Neuronal stem cell (in vitro differentiated cells): ENCODE results near the gene MID1IP1.

Experiments used
- DNase-seq: peaks from one replicate; pipeline ENCODE4 v3.0.0-alpha.2; 2013; ENCODE audit warnings: low spot score
- H2AFZ ChIP-seq: one replicate; pipeline ENCODE4 v1.6.1; 2013; ENCODE audit warnings: mild to moderate bottlenecking, low read length, inconsistent platforms
- H2AK5ac ChIP-seq: 2 replicates; pipeline ENCODE4 v1.6.1; 2013; ENCODE audit warnings: low read depth, mild to moderate bottlenecking, inconsistent platforms, low read length, moderate library complexity, mixed read lengths
- H2BK120ac ChIP-seq: 2 replicates; pipeline ENCODE4 v1.6.1; 2013; ENCODE audit warnings: low read depth, mild to moderate bottlenecking, inconsistent platforms, low read length, moderate library complexity, mixed read lengths
- H2BK12ac ChIP-seq: one replicate; pipeline ENCODE4 v1.6.1; 2013; ENCODE audit warnings: low read length, inconsistent platforms
- H2BK15ac ChIP-seq: 2 replicates; pipeline ENCODE4 v1.6.1; 2013; ENCODE audit warnings: mild to moderate bottlenecking, low read length, inconsistent platforms, mixed read lengths
- H2BK5ac ChIP-seq: one replicate; pipeline ENCODE4 v1.6.1; 2013; ENCODE audit warnings: inconsistent platforms, mild to moderate bottlenecking, low read length, moderate library complexity
- H3K14ac ChIP-seq: one replicate; pipeline ENCODE4 v1.6.1; 2013; ENCODE audit warnings: low read length, inconsistent platforms
- H3K18ac ChIP-seq: 2 replicates; pipeline ENCODE4 v1.6.1; 2013; ENCODE audit warnings: low read length, inconsistent platforms
- H3K23ac ChIP-seq: 2 replicates; pipeline ENCODE4 v1.6.1; 2013; ENCODE audit warnings: low read depth, mild to moderate bottlenecking, mixed read lengths, low read length, inconsistent platforms; ENCODE audit not compliant: poor library complexity
- H3K27ac ChIP-seq: replicated peaks from 3 replicates; pipeline ENCODE4 v1.5.1; 2013; ENCODE audit warnings: low read length, inconsistent platforms
- H3K27me3 ChIP-seq, 3 experiments: 2 replicates each; pipeline ENCODE4 v1.6.1; 2013; ENCODE audit warnings: low read length in 3 of 3, mild to moderate bottlenecking in 2 of 3, inconsistent platforms in 1 of 3, low read depth in 1 of 3, mixed read lengths in 1 of 3, moderate library complexity in 1 of 3; ENCODE audit not compliant: control insufficient read depth in 3 of 3, insufficient read depth in 3 of 3
- H3K36me3 ChIP-seq, 2 donors: replicated peaks in 1 of 2; 2 replicates each; pipeline ENCODE4 v1.6.1; 2013; ENCODE audit warnings: low read length in 2 of 2; ENCODE audit not compliant: control insufficient read depth in 2 of 2, insufficient read depth in 2 of 2
- H3K4ac ChIP-seq: 2 replicates; pipeline ENCODE4 v1.6.1; 2013; ENCODE audit warnings: inconsistent platforms, mild to moderate bottlenecking, low read length, moderate library complexity
- H3K4me1 ChIP-seq, 2 donors: 1 replicate in 1 of 2; 2 replicates in 1 of 2; pipeline ENCODE4 v1.6.1; 2013; ENCODE audit warnings: low read length in 2 of 2, low read depth in 1 of 2; ENCODE audit not compliant: control insufficient read depth in 2 of 2, insufficient read depth in 1 of 2
- H3K4me2 ChIP-seq: one replicate; pipeline ENCODE4 v1.6.1; 2013; ENCODE audit warnings: mild to moderate bottlenecking, low read length, inconsistent platforms; ENCODE audit not compliant: insufficient read depth, poor library complexity, severe bottlenecking
- H3K4me3 ChIP-seq, 2 donors: 2 replicates each; pipeline ENCODE4 v1.5.1; 2013; ENCODE audit warnings: low read length in 2 of 2, mild to moderate bottlenecking in 2 of 2, inconsistent platforms in 1 of 2, moderate library complexity in 1 of 2
- H3K79me1 ChIP-seq: one replicate; pipeline ENCODE4 v1.6.1; 2013; ENCODE audit warnings: low read depth, mild to moderate bottlenecking, inconsistent platforms, low read length, moderate library complexity
- H3K9ac ChIP-seq: one replicate; pipeline ENCODE4 v1.6.1; 2013; ENCODE audit warnings: mild to moderate bottlenecking, low read depth, low read length, inconsistent platforms; ENCODE audit not compliant: poor library complexity
- H3K9me3 ChIP-seq, 2 donors: replicated peaks in 1 of 2; 2 replicates each; pipeline versions ENCODE3 to v1.6.1; 2013; ENCODE audit warnings: low read length in 2 of 2, mild to moderate bottlenecking in 2 of 2, inconsistent platforms in 1 of 2, low read depth in 1 of 2, mixed read lengths in 1 of 2, moderate library complexity in 1 of 2; ENCODE audit not compliant: control insufficient read depth in 2 of 2, insufficient read depth in 1 of 2
- H4K8ac ChIP-seq: one replicate; pipeline ENCODE4 v1.6.1; 2013; ENCODE audit warnings: low read depth, mild to moderate bottlenecking, inconsistent platforms, low read length, moderate library complexity
- H4K91ac ChIP-seq: one replicate; pipeline ENCODE4 v1.6.1; 2013; ENCODE audit warnings: low read length, low read depth, mild to moderate bottlenecking, inconsistent platforms; ENCODE audit not compliant: poor library complexity
- WGBS, 2 donors: extraction: QIAGEN DNeasy Blood & Tissue Kit; methylation state at CpG; one replicate each; pipeline ENCODE4 v1.1.7; 2013; ENCODE audit warnings: missing lambda C conversion rate in 2 of 2, mixed read lengths in 1 of 2; ENCODE audit not compliant: insufficient read length in 2 of 2, insufficient replicate concordance in 1 of 2; ENCODE audit errors: extremely low coverage in 2 of 2; 5-methylcytosine and 5-hydroxymethylcytosine counted together

The MID1IP1 gene

DNA sequence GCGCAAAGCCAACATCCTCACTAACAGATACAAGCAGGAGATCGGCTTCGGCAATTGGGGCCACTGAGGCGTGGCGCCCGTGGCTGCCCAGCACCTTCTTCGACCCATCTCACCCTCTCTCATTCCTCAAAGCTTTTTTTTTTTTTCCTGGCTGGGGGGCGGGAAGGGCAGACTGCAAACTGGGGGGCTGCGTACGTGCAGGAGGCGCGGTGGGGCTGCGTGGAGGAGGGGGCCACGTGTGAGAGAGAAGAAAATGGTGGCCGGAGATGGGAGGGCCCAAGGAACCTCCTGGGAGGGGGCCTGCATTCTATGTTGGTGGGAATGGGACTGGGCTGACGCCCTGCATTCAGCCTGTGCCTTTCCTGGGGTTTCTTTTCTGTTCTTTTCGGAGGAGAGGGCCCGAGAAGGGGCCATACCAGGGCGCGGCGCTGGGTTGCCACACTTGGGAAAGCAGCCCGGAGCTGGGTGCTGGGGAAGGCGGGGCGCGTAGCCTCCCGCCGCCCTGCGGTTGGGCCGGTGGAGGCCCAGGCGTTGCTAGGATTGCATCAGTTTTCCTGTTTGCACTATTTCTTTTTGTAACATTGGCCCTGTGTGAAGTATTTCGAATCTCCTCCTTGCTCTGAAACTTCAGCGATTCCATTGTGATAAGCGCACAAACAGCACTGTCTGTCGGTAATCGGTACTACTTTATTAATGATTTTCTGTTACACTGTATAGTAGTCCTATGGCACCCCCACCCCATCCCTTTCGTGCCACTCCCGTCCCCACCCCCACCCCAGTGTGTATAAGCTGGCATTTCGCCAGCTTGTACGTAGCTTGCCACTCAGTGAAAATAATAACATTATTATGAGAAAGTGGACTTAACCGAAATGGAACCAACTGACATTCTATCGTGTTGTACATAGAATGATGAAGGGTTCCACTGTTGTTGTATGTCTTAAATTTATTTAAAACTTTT is 4.5 kb downstream of the MID1IP1 start:
- Histone ChIP-seq H2BK5ac (no peak overlapping the region), H3K18ac (peak overlapping the region; percentile 76), H2BK15ac (no peak overlapping the region), H3K27ac (no peak overlapping the region), H2AFZ (no peak overlapping the region), H2BK12ac (peak overlapping the region; percentile 73), H3K4me1 (peaks cover 2% of the 10 kb centered on the region in 2 donors), H3K23ac (no peak overlapping the region), H3K4ac (no peak overlapping the region), H4K91ac (no peak overlapping the region), H4K8ac (no peak overlapping the region), H2BK120ac (no peak overlapping the region), H3K36me3 (peaks cover 0 to 13% of the 10 kb centered on the region in 2 donors), H3K4me2 (peak overlapping the region; percentile 69), H3K9ac (peak overlapping the region; percentile 92), H3K9me3 (no peaks in the 10 kb centered on the region), H3K27me3 (no peaks in the 10 kb centered on the region), H3K79me1 (peaks cover 8% of the 10 kb centered on the region), H3K4me3 (peak overlapping the region; percentile 53 to 87), H3K14ac (no peak overlapping the region), H2AK5ac (no peak overlapping the region)
- WGBS, 2 donors = no CpG with 5 or more reads among the region's 41 CpGs
- DNase-seq = no peak

DNA sequence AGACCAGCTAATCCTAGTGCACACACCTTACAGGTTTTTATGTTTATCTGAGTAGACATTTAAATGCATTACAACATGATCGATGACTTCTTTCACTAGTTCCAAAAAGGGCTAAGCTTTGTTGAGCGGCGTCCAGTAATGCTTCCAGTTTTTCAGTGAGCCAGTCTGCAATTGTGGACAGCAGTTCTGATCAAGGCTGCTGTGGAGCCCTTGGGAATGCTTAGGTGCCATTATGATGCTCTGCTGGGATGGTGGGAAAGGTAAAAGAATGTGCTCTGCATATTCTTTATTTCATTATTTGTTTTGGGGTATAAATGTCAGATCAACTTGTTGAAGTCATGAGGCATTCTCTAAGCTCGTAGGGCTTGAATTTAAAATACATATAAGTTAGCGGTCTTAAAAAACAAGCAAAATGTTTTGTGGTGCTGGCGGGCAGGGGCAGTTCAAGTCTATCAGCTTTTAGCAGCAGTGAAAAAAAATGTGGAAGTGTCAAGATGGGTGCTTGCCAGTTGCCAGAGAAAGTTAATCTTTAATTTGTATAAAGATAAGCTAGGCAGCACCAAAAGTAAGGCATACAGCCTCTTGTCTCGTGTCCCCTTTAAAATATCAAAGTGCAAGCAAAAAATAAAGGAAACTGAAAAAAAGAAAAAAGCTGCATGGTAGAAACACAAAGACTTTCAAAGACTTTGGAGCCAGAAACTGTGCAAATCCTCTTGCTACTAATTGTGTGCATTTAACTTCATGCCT is 5.8 kb downstream of the MID1IP1 start:
- H3K79me1 ChIP-seq = peaks cover 8% of the 10 kb centered on the region
- no peak overlapping the region for H3K27ac ChIP-seq
- WGBS, 2 donors = no CpG with 5 or more reads among the region's 7 CpGs
- H2AK5ac ChIP-seq = no peak overlapping the region
- H4K91ac ChIP-seq = no peak overlapping the region
- H4K8ac ChIP-seq = no peak overlapping the region
- H3K9me3 ChIP-seq = no peaks in the 10 kb centered on the region
- H3K4me2 ChIP-seq = no peak overlapping the region
- H3K18ac ChIP-seq = no peak overlapping the region
- no peaks in the 10 kb centered on the region for H3K27me3 ChIP-seq
- H3K23ac ChIP-seq = no peak overlapping the region
- no peak for DNase-seq
- H3K4ac ChIP-seq = no peak overlapping the region
- no peak overlapping the region for H2BK120ac ChIP-seq
- peaks cover 0 to 13% of the 10 kb centered on the region in 2 donors for H3K36me3 ChIP-seq
- no peaks in the 10 kb centered on the region for H3K4me1 ChIP-seq
- H2BK15ac ChIP-seq = no peak overlapping the region
- H2AFZ ChIP-seq = no peak overlapping the region
- H2BK12ac ChIP-seq = no peak overlapping the region
- no peak overlapping the region for H3K4me3 ChIP-seq
- H3K14ac ChIP-seq = no peak overlapping the region
- no peak overlapping the region for H3K9ac ChIP-seq
- H2BK5ac ChIP-seq = no peak overlapping the region

DNA sequence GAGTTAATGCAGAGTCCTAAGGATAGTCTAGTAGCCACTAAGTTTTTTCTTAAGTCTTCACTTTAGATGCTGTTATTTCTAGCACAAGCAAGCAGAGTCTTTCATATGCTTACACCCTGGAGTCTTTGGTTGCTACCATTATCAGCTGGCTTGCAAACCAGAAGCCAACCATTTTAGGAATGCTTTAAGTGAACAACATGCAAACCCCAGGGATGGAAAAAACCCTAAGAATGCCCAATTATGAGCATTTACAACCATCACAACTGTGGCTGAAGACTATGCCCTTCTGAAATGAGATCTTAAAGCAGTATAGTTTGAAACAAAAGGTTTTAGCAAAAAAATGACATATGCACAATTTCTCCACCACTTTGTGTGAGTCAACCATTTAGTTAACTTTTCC is 6.6 kb downstream of the MID1IP1 start:
- Histone ChIP-seq H3K4me2 (no peak overlapping the region), H2BK12ac (no peak overlapping the region), H3K14ac (no peak overlapping the region), H2AK5ac (no peak overlapping the region), H3K18ac (no peak overlapping the region), H4K91ac (no peak overlapping the region), H3K9ac (no peak overlapping the region), H3K36me3 (peaks cover 0 to 13% of the 10 kb centered on the region in 2 donors), H3K4me1 (no peaks in the 10 kb centered on the region), H3K27ac (no peak overlapping the region), H3K9me3 (no peaks in the 10 kb centered on the region), H2BK120ac (no peak overlapping the region), H2BK15ac (no peak overlapping the region), H4K8ac (no peak overlapping the region), H2AFZ (no peak overlapping the region), H3K4me3 (no peak overlapping the region), H3K4ac (no peak overlapping the region), H2BK5ac (no peak overlapping the region), H3K79me1 (peaks cover 8% of the 10 kb centered on the region), H3K23ac (no peak overlapping the region), H3K27me3 (no peaks in the 10 kb centered on the region)
- no peak for DNase-seq
